ENCODE results near the gene CD70.

DNA sequence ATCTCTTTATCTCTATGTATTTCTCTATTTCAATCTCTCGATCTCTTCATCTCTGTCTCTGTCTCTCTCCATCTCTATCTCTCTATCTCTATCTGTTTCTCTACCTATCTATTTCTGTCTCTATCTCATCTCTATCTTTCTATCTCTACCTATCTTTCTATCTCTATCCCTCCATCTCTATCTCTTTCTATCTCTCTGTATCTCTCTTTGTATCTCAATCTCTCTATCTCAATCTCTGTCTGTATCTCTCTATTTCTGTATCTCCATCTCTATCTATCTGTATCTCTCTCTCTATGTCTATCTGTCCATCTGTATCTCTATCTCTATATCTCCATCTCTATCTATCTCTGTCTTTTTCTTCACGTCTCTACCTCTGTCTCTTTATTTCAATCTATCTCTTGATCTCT is 34.9 kb downstream of the CD70 start:
- TF ChIP-seq ELK4 (IDR thresholded peaks at IDR 0.05; ENCODE audit: borderline replicate concordance, low read depth, low read length) (no peak), CTCF (tag by site-specific recombination; IDR thresholded peaks at IDR 0.05) (no peak), ZBTB1 (tag by site-specific recombination; IDR thresholded peaks at IDR 0.05) (no peak), ZBTB8A (tag by site-specific recombination; IDR thresholded peaks at IDR 0.05) (no peak), ZNF670 (tag by site-specific recombination; IDR thresholded peaks at IDR 0.05; ENCODE audit: low read depth) (no peak), REPIN1 (tag by site-specific recombination; IDR thresholded peaks at IDR 0.05; ENCODE audit: low read depth) (no peak), SP3 (tag by site-specific recombination; IDR thresholded peaks at IDR 0.05) (no peak), ZNF138 (tag by site-specific recombination; IDR thresholded peaks at IDR 0.05; ENCODE audit: borderline replicate concordance) (no peak), ZNF501 (tag by site-specific recombination; IDR thresholded peaks at IDR 0.05) (no peak), ZNF184 (tag by site-specific recombination; IDR thresholded peaks at IDR 0.05) (no peak), TCF7L2 (IDR thresholded peaks at IDR 0.05; ENCODE audit: borderline replicate concordance, low read depth, low read length) (no peak)
- TF ChIP-seq, protein P1, sequence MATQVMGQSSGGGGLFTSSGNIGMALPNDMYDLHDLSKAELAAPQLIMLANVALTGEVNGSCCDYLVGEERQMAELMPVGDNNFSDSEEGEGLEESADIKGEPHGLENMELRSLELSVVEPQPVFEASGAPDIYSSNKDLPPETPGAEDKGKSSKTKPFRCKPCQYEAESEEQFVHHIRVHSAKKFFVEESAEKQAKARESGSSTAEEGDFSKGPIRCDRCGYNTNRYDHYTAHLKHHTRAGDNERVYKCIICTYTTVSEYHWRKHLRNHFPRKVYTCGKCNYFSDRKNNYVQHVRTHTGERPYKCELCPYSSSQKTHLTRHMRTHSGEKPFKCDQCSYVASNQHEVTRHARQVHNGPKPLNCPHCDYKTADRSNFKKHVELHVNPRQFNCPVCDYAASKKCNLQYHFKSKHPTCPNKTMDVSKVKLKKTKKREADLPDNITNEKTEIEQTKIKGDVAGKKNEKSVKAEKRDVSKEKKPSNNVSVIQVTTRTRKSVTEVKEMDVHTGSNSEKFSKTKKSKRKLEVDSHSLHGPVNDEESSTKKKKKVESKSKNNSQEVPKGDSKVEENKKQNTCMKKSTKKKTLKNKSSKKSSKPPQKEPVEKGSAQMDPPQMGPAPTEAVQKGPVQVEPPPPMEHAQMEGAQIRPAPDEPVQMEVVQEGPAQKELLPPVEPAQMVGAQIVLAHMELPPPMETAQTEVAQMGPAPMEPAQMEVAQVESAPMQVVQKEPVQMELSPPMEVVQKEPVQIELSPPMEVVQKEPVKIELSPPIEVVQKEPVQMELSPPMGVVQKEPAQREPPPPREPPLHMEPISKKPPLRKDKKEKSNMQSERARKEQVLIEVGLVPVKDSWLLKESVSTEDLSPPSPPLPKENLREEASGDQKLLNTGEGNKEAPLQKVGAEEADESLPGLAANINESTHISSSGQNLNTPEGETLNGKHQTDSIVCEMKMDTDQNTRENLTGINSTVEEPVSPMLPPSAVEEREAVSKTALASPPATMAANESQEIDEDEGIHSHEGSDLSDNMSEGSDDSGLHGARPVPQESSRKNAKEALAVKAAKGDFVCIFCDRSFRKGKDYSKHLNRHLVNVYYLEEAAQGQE (tag by site-specific recombination; IDR thresholded peaks at IDR 0.05): no peak
- TF ChIP-seq, protein P2, sequence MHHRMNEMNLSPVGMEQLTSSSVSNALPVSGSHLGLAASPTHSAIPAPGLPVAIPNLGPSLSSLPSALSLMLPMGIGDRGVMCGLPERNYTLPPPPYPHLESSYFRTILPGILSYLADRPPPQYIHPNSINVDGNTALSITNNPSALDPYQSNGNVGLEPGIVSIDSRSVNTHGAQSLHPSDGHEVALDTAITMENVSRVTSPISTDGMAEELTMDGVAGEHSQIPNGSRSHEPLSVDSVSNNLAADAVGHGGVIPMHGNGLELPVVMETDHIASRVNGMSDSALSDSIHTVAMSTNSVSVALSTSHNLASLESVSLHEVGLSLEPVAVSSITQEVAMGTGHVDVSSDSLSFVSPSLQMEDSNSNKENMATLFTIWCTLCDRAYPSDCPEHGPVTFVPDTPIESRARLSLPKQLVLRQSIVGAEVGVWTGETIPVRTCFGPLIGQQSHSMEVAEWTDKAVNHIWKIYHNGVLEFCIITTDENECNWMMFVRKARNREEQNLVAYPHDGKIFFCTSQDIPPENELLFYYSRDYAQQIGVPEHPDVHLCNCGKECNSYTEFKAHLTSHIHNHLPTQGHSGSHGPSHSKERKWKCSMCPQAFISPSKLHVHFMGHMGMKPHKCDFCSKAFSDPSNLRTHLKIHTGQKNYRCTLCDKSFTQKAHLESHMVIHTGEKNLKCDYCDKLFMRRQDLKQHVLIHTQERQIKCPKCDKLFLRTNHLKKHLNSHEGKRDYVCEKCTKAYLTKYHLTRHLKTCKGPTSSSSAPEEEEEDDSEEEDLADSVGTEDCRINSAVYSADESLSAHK (tag by site-specific recombination; IDR thresholded peaks at IDR 0.05): no peak
- TF ChIP-seq, protein P3, sequence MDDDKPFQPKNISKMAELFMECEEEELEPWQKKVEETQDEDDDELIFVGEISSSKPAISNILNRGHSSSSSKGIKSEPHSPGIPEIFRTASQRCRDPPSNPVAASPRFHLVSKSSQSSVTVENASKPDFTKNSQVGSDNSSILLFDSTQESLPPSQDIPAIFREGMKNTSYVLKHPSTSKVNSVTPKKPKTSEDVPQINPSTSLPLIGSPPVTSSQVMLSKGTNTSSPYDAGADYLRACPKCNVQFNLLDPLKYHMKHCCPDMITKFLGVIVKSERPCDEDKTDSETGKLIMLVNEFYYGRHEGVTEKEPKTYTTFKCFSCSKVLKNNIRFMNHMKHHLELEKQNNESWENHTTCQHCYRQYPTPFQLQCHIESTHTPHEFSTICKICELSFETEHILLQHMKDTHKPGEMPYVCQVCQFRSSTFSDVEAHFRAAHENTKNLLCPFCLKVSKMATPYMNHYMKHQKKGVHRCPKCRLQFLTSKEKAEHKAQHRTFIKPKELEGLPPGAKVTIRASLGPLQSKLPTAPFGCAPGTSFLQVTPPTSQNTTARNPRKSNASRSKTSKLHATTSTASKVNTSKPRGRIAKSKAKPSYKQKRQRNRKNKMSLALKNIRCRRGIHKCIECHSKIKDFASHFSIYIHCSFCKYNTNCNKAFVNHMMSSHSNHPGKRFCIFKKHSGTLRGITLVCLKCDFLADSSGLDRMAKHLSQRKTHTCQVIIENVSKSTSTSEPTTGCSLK (tag by site-specific recombination; IDR thresholded peaks at IDR 0.05): no peak
